HG02759 (cell line): ENCODE measurements around the gene CDPF1.
"Not testable (repeated sequence)": the region's sequence is repeated elsewhere in the genome, so short reads cannot be mapped to it uniquely, and the experiment has no call there.

ENCODE experiments used
- ATAC-seq: cut with Tn5 transposase; IDR thresholded peaks from one replicate; pipeline ENCODE4 v1.9.1; 2021; ENCODE audit warnings: mild to moderate bottlenecking, moderate library complexity; ENCODE audit not compliant: unreplicated experiment

CDPF1 gene

GRCh38 chr22:46226577-46226976 is 23.5 kb downstream of the CDPF1 start:
- ATAC-seq, result no peak

GRCh38 chr22:46225631-46226030 is 24.5 kb downstream of the CDPF1 start:
- ATAC-seq, result no peak

DNA sequence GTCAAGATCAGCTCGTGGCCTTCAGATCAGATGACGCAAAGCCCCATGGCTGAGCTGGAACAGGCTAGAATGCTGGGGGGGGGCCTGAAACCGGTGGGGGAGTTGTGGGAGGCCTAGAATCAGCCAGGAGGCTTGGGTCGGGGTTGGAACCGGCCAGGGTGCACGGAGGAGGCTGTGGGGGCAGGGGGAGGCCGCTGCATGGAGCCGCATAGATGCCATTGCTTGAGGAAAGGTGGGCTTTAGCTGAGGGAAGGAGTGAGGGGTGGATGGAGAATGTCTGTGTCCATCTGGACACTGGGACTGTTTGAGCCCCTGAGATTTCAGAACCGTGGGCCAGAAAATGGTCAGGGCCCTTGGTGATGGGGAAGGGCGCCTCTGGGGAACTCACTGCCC is 25.2 kb downstream of the CDPF1 start:
- ATAC-seq, result no peak

- no peak for ATAC-seq
Observed at GRCh38 chr22:46224044-46224897, 25.8 kb downstream of the CDPF1 start.

DNA sequence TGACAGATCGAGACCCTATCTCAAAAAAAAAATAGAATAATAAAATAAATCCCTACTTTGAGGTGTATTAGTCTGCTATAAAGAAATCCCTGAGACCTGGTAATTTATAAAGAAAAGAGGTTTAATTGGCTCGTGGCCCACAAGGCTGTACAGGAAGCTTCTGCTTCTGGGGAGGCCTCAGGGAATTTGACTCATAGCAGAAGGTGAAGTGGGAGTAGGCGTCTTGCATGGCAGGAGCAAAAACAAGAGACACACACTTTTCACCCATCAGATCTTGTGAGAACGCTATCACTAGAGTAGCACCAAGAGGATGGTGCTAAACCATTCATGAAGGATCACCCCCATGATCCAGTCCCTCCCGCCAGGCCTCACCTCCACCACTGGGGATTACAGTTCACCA is 29.2 kb downstream of the CDPF1 start:
- no peak for ATAC-seq

GRCh38 chr22:46219636-46220035 is 30.5 kb downstream of the CDPF1 start:
- no peak for ATAC-seq

- no peak for ATAC-seq
Observed at GRCh38 chr22:46214616-46215015, 35.5 kb downstream of the CDPF1 start.

- no peak for ATAC-seq
Observed at GRCh38 chr22:46214149-46214548, 35.9 kb downstream of the CDPF1 start.

- ATAC-seq, result no peak
Observed at GRCh38 chr22:46213052-46213451, 37.0 kb downstream of the CDPF1 start.

- ATAC-seq, result no peak
Observed at GRCh38 chr22:46212195-46212594, 37.9 kb downstream of the CDPF1 start.

DNA sequence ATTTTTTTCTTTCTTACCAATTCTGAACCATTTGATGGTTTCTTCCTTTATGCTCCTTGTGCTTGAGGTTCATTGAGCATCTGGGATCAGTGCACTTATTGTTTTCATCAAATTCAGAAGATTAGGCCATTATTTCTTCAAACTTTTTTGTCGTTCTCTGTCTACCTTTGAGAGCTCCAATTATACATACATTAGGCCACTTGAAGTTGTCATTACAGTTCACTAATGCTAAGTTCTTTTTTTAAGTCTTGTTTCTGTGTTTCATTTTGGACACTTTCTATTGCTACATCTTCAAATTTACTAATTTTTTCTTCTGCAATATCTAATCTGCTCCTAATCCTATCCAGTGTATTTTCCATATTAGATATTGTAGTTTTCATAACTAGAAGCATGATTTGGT is 40.8 kb downstream of the CDPF1 start:
- no peak for ATAC-seq

DNA sequence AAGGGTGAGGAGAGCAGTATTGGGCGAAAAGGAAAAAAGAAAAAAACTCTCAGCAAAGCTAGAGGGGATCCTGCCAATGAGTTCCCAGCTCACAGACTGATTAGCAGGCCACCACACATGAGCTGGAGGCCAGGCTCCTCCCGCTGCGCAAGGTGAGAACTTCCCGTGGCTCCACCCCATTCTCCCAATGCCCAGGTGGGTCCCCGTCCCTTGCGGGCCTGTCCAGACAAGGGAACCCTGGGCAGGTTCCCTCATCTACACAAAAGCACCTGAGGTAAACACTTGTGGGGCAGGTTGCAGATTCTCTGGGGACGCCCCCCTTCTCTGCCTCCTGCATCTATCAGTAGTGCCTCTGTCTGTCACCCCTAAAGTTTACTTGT is 46.5 kb downstream of the CDPF1 start:
- no peak for ATAC-seq

- ATAC-seq, result no peak
Observed at GRCh38 chr22:46202897-46203600, 47.0 kb downstream of the CDPF1 start.

DNA sequence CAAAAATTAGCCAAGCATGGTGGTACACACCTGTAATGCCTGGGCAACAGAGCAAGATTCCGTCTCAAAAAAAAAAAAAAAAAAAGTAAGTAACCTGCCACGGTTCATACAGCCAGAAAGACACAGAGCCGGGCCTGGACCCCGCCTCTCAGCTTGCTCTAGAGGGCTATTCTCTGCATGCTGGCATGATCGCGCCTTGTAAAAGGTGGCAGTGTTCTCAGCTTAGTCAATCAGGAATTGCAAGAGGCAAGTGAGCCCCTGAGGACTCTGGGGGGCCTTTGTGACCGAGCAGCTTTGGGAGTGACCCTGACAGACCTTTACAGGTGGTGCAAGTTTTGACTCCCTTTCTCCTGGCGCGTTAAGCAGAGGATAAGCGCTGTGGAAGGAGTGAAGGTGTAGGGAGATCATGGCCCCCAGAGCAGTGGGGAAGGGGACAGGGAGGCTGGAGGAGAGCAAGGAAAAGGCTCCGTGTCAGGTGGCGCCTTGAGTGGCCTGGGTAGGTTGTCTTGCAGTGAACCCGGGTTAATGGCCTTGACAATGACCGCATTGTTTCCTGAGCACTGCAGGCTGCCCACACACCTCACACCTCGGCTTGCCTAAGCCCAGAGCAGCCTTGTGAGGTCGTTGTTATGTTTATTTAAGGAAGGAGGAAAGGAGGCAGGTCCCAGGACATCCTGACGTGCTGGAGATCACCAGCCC is 48.9 kb downstream of the CDPF1 start:
- ATAC-seq, result no peak

DNA sequence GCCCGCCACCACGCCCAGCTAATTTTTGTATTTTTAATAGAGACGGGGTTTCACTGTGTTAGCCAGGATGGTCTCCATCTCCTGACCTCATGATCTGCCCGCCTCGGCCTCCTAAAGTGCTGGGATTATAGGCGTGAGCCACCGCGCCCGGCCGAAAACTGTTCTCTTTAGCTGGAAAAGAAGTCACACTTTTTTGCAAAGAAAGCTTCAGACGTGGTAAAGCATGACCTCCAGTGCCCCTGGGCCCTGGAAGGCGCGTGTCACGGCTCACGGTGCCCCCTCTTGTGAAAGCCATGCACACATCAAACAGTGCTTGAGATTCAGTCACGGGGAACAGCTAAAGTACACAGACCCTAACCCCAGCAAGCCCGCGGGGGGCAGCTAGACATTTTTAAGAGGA is 51.3 kb downstream of the CDPF1 start:
- ATAC-seq, result not testable (repeated sequence)

- no peak for ATAC-seq
Observed at GRCh38 chr22:46198274-46198673, 51.8 kb downstream of the CDPF1 start.

DNA sequence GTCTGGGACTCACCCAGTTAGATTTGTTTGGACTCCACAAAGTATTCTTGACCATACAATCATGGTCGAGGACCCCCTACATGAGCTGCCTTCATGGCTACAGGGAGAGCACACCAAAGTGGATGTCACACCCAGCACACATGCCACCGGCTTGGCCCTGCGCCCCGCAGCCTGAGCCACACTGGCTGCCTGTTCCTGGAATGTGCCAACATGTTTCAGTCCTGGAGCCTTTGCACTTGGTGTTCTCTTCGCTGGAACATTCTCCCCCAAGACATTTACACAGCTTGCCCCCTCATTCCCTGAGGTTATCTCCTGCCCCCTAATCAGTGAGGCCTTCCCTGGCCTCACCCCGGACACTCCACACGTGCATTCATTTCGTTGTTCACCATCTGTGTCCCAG is 53.8 kb downstream of the CDPF1 start:
- ATAC-seq, result no peak

GRCh38 chr22:46195487-46196165 is 54.5 kb downstream of the CDPF1 start:
- ATAC-seq, result no peak
